Type B pancreatic cell (in vitro differentiated cells): ENCODE data around the gene TNFRSF9. TPM values are rescaled to one million over a fixed set of nuclear protein-coding genes. Genes with fewer than 3 reads are reported as not detected.
"Not testable (repeated sequence)": the region's sequence is repeated elsewhere in the genome, so short reads cannot be mapped to it uniquely, and the experiment has no call there.

Source experiments
- DNase-seq: peaks from one replicate; pipeline ENCODE4 v3.0.0; 2021; ENCODE audit warnings: mixed read lengths; ENCODE audit not compliant: unreplicated experiment; ENCODE audit errors: extremely low spot score
- H3K27ac Mint-ChIP-seq: 2 replicates; pipeline ENCODE4 v1.8.0; 2021; ENCODE audit warnings: mild to moderate bottlenecking, mixed read lengths
- H3K27me3 Mint-ChIP-seq: 2 replicates; pipeline ENCODE4 v1.8.0; 2021; ENCODE audit warnings: mixed read lengths
- H3K36me3 Mint-ChIP-seq: 2 replicates; pipeline ENCODE4 v1.8.0; 2021; ENCODE audit warnings: mixed read lengths
- H3K4me1 Mint-ChIP-seq: one replicate; pipeline ENCODE4 v1.8.0; 2021; ENCODE audit warnings: mixed read lengths; ENCODE audit not compliant: unreplicated experiment
- H3K4me3 Mint-ChIP-seq: 2 replicates; pipeline ENCODE4 v1.8.0; 2021; ENCODE audit warnings: mild to moderate bottlenecking, mixed read lengths
- H3K9me3 Mint-ChIP-seq: 2 replicates; pipeline ENCODE4 v1.8.0; 2021; ENCODE audit warnings: mixed read lengths
- CTCF ChIP-seq: fragments of 200-600 bp; sonication (generic); conservative IDR thresholded peaks from 2 replicates; pipeline ENCODE4 v1.5.0; 2021; ENCODE audit warnings: antibody characterized with exemption, mild to moderate bottlenecking
- total RNA-seq: library from RNA; stranded (reverse); gene quantifications from 2 replicates; pipeline ENCODE4 v1.2.1, GENCODE V29; 2021; ENCODE audit warnings: low replicate concordance

The TNFRSF9 gene
- total RNA-seq, 1 donor from 2014 or later: 0.39 TPM

- Mint-ChIP-seq H3K4me1 (no peaks in the 10 kb centered on the region), H3K27ac (no peak overlapping the region), H3K36me3 (no peaks in the 10 kb centered on the region), H3K4me3 (no peak overlapping the region), H3K27me3 (peaks cover 27% of the 10 kb centered on the region), H3K9me3 (no peaks in the 10 kb centered on the region)
- TF ChIP-seq CTCF: no peak
- no peak for DNase-seq
Measured at GRCh38 chr1:7932524-7933138, 8.0 kb downstream of the TNFRSF9 start.

GRCh38 chr1:7931446-7931812 lies 9.2 kb downstream of the TNFRSF9 start:
- H3K4me3 Mint-ChIP-seq: no peak overlapping the region
- no peak overlapping the region for H3K27ac Mint-ChIP-seq
- no peaks in the 10 kb centered on the region for H3K4me1 Mint-ChIP-seq
- no peaks in the 10 kb centered on the region for H3K36me3 Mint-ChIP-seq
- DNase-seq: no peak
- H3K27me3 Mint-ChIP-seq: peaks cover 34% of the 10 kb centered on the region
- TF ChIP-seq CTCF: no peak
- H3K9me3 Mint-ChIP-seq: no peaks in the 10 kb centered on the region

- Mint-ChIP-seq H3K36me3 (no peaks in the 10 kb centered on the region), H3K4me3 (no peak overlapping the region), H3K27me3 (peaks cover 37% of the 10 kb centered on the region), H3K27ac (no peak overlapping the region), H3K4me1 (no peaks in the 10 kb centered on the region), H3K9me3 (no peaks in the 10 kb centered on the region)
- DNase-seq: no peak
- no peak for TF ChIP-seq CTCF
Measured at GRCh38 chr1:7930645-7931445, 9.8 kb downstream of the TNFRSF9 start.

GRCh38 chr1:7929637-7930036 lies 11.0 kb downstream of the TNFRSF9 start:
- Mint-ChIP-seq H3K4me1 (no peaks in the 10 kb centered on the region), H3K27me3 (peaks cover 31% of the 10 kb centered on the region), H3K9me3 (no peaks in the 10 kb centered on the region), H3K36me3 (no peaks in the 10 kb centered on the region), H3K27ac (no peak overlapping the region), H3K4me3 (no peak overlapping the region)
- no peak for TF ChIP-seq CTCF
- no peak for DNase-seq

- H3K36me3 Mint-ChIP-seq: no peaks in the 10 kb centered on the region
- H3K4me3 Mint-ChIP-seq: no peak overlapping the region
- no peak for DNase-seq
- peaks cover 29% of the 10 kb centered on the region for H3K27me3 Mint-ChIP-seq
- no peaks in the 10 kb centered on the region for H3K9me3 Mint-ChIP-seq
- no peak for TF ChIP-seq CTCF
- H3K4me1 Mint-ChIP-seq: no peaks in the 10 kb centered on the region
- no peak overlapping the region for H3K27ac Mint-ChIP-seq
Measured at GRCh38 chr1:7928247-7928646, 12.4 kb downstream of the TNFRSF9 start.

- not testable (repeated sequence) for H3K27ac Mint-ChIP-seq, DNase-seq, H3K9me3 Mint-ChIP-seq, H3K36me3 Mint-ChIP-seq, H3K4me1 Mint-ChIP-seq, H3K4me3 Mint-ChIP-seq
- H3K27me3 Mint-ChIP-seq: peaks cover 21% of the 10 kb centered on the region
Measured at GRCh38 chr1:7927061-7927460, 13.6 kb downstream of the TNFRSF9 start.
